Mesendoderm (in vitro differentiated cells): ENCODE results near the gene MIA.
"Not testable (repeated sequence)": the region's sequence is repeated elsewhere in the genome, so short reads cannot be mapped to it uniquely, and the experiment has no call there.

Experiments
- DNase-seq: peaks from one replicate; pipeline ENCODE4 v3.0.0; 2013
- H2AK5ac ChIP-seq: 2 replicates; pipeline ENCODE4 v1.6.1; 2013; ENCODE audit warnings: low read length, inconsistent platforms
- H2BK120ac ChIP-seq: 2 replicates; pipeline ENCODE4 v1.6.1; 2013; ENCODE audit warnings: low read depth, mild to moderate bottlenecking, low read length, moderate library complexity, mixed read lengths
- H2BK15ac ChIP-seq: replicated peaks from 2 replicates; pipeline ENCODE4 v1.6.1; 2013; ENCODE audit warnings: low read depth, mild to moderate bottlenecking, moderate library complexity
- H2BK5ac ChIP-seq: 2 replicates; pipeline ENCODE4 v1.6.1; 2013; ENCODE audit warnings: low read length, inconsistent platforms
- H3K18ac ChIP-seq: 2 replicates; pipeline ENCODE4 v1.6.1; 2013; ENCODE audit warnings: mild to moderate bottlenecking, low read length, mixed read lengths
- H3K23ac ChIP-seq: one replicate; pipeline ENCODE4 v1.6.1; 2013; ENCODE audit warnings: low read length
- H3K27ac ChIP-seq: 2 replicates; pipeline ENCODE4 v1.5.1; 2013; ENCODE audit warnings: low read depth, mild to moderate bottlenecking, inconsistent platforms, low read length, moderate library complexity
- H3K27me3 ChIP-seq: 2 replicates; pipeline ENCODE4 v1.6.1; 2013; ENCODE audit warnings: low read length, control low read depth, mild to moderate bottlenecking, inconsistent platforms; ENCODE audit not compliant: insufficient read depth, poor library complexity
- H3K36me3 ChIP-seq: 2 replicates; pipeline ENCODE4 v1.6.1; 2013; ENCODE audit warnings: low read length, inconsistent platforms; ENCODE audit not compliant: control insufficient read depth, insufficient read depth
- H3K4ac ChIP-seq: one replicate; pipeline ENCODE4 v1.6.1; 2013; ENCODE audit warnings: low read depth, mild to moderate bottlenecking, low read length, moderate library complexity
- H3K4me1 ChIP-seq: 2 replicates; pipeline ENCODE4 v1.6.1; 2013; ENCODE audit warnings: low read depth, low read length, inconsistent platforms; ENCODE audit not compliant: control insufficient read depth
- H3K4me2 ChIP-seq: 2 replicates; pipeline ENCODE4 v1.6.1; 2013; ENCODE audit warnings: low read length
- H3K4me3 ChIP-seq: 2 replicates; pipeline ENCODE4 v1.5.1; 2013; ENCODE audit warnings: mild to moderate bottlenecking, low read length
- H3K56ac ChIP-seq: one replicate; pipeline ENCODE4 v1.6.1; 2013; ENCODE audit warnings: low read length
- H3K79me1 ChIP-seq: 2 replicates; pipeline ENCODE4 v1.6.1; 2013; ENCODE audit warnings: low read length, inconsistent platforms
- H3K79me2 ChIP-seq: 2 replicates; pipeline ENCODE4 v1.6.1; 2013; ENCODE audit warnings: mild to moderate bottlenecking, low read length; ENCODE audit not compliant: control insufficient read depth, insufficient read depth
- H3K9ac ChIP-seq: 2 replicates; pipeline ENCODE4 v1.6.1; 2013; ENCODE audit warnings: low read length, inconsistent platforms
- H4K5ac ChIP-seq: one replicate; pipeline ENCODE4 v1.6.1; 2013; ENCODE audit warnings: low read length
- H4K8ac ChIP-seq: one replicate; pipeline ENCODE4 v1.6.1; 2013; ENCODE audit warnings: low read depth, mild to moderate bottlenecking, control low read depth, low read length, moderate library complexity
- WGBS: extraction: QIAGEN DNeasy Blood & Tissue Kit; methylation state at CpG from one replicate; pipeline ENCODE4 v1.1.7; 2013; ENCODE audit warnings: low lambda C conversion rate, missing lambda C conversion rate; ENCODE audit not compliant: insufficient coverage; ENCODE audit errors: extremely low coverage; 5-methylcytosine and 5-hydroxymethylcytosine counted together

MIA gene

DNA sequence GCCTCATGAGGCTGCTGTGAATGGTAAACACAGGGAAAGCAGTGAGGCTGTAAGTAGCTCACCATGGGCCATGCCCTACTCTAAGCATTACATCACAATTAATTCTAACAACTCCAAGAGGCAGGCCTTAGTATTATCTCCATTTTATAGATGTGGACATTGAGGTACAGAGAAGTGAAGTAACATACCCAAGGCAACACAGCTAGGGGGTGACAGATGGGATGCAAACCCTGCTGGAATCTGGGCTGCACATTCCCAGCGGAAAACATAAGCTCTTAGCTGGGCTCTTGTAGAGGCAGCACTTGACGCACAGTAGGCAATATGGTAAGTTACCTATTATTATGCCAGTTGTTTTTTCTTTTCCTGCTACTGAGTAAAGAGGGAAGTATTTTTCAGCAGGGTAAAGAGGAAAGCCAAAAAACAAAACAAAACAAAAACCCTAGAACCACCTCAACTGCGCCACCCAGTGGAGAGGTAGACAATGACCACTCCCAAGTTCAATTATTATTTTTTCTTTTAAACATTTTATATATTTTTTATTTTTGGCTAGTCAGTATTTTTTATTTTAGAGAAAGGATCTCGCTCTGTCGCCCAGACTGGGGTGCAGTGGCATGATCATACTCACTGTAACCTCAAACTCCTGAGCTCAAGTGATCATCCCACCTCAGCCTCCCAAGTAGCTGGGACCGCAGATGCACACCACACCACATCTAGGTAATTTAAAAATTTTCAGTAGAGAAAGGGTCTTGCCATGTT lies 44.3 kb downstream of the MIA start:
- H3K79me1 ChIP-seq, H3K4ac ChIP-seq, H3K79me2 ChIP-seq, DNase-seq, H3K27me3 ChIP-seq, H2AK5ac ChIP-seq, H3K4me2 ChIP-seq, H4K8ac ChIP-seq, H3K4me1 ChIP-seq, H2BK5ac ChIP-seq, H2BK15ac ChIP-seq, H3K36me3 ChIP-seq, H3K18ac ChIP-seq, H3K56ac ChIP-seq, H3K27ac ChIP-seq, H3K4me3 ChIP-seq, H3K9ac ChIP-seq, H2BK120ac ChIP-seq, H4K5ac ChIP-seq, H3K23ac ChIP-seq: not testable (repeated sequence)
- no CpG with 5 or more reads among the region's 6 CpGs for WGBS

- Histone ChIP-seq H3K4me1 (peaks cover 2% of the 10 kb centered on the region), H3K27me3 (no peaks in the 10 kb centered on the region), H3K27ac (no peak overlapping the region), H3K4me3 (no peak overlapping the region), H3K23ac (no peak overlapping the region), H3K18ac (no peak overlapping the region), H3K79me1 (no peaks in the 10 kb centered on the region), H3K4me2 (no peak overlapping the region), H4K8ac (no peak overlapping the region), H3K36me3 (no peaks in the 10 kb centered on the region), H2BK120ac (no peak overlapping the region), H3K79me2 (no peaks in the 10 kb centered on the region), H4K5ac (no peak overlapping the region), H2AK5ac (no peak overlapping the region), H2BK15ac (no peak overlapping the region), H3K9ac (no peak overlapping the region), H3K4ac (no peak overlapping the region), H3K56ac (peak overlapping the region; percentile 30), H2BK5ac (no peak overlapping the region)
- no peak for DNase-seq
- WGBS = no CpG with 5 or more reads among the region's 22 CpGs
These were observed 46.8 kb downstream of the MIA start for GRCh38 chr19:40822161-40822560.

GRCh38 chr19:40822704-40823553 lies 47.6 kb downstream of the MIA start:
- WGBS = no CpG with 5 or more reads among the region's 9 CpGs
- H4K5ac ChIP-seq, H3K4me1 ChIP-seq, H3K4me3 ChIP-seq, H4K8ac ChIP-seq, H3K36me3 ChIP-seq, H2BK15ac ChIP-seq, H3K23ac ChIP-seq, H3K4me2 ChIP-seq, H2BK120ac ChIP-seq, H3K79me1 ChIP-seq, H3K79me2 ChIP-seq, H2BK5ac ChIP-seq, H3K4ac ChIP-seq, H2AK5ac ChIP-seq, H3K27me3 ChIP-seq: not testable (repeated sequence)
- Histone ChIP-seq H3K9ac (peak overlapping the region; percentile 22), H3K56ac (peak overlapping the region; percentile 53), H3K27ac (peak overlapping the region; percentile 49), H3K18ac (peak overlapping the region; percentile 12)
- peak; percentile 94 for DNase-seq

DNA sequence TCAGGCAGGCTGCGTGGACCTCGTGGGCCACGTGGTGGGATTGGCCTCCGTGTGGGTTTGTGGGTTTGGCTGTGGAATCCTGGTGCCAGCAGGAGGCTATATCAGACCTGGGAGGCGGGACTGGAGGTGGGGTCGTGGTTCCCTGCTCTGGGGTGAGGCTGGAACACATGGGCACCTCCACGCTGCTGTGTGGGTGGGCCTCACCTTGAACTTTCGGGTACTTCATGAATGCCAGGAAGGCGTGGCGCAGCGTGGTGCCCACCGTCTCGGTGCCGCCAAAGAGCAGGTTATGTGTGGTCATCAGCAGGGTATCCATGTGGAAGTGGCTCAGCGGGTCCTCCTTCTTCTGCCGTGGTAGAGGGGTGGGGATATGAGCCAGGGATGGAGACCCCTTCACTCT lies 49.6 kb downstream of the MIA start:
- not testable (repeated sequence) for H3K9ac ChIP-seq, DNase-seq, H4K5ac ChIP-seq, H3K4me1 ChIP-seq, H3K79me2 ChIP-seq, H3K4me2 ChIP-seq, H2AK5ac ChIP-seq, H3K27ac ChIP-seq, H3K27me3 ChIP-seq, H3K79me1 ChIP-seq, H3K18ac ChIP-seq, H3K23ac ChIP-seq, H2BK120ac ChIP-seq, H3K56ac ChIP-seq, H2BK5ac ChIP-seq, H3K36me3 ChIP-seq, H2BK15ac ChIP-seq, H3K4ac ChIP-seq, H3K4me3 ChIP-seq, H4K8ac ChIP-seq
- no CpG with 5 or more reads among the region's 16 CpGs for WGBS

DNA sequence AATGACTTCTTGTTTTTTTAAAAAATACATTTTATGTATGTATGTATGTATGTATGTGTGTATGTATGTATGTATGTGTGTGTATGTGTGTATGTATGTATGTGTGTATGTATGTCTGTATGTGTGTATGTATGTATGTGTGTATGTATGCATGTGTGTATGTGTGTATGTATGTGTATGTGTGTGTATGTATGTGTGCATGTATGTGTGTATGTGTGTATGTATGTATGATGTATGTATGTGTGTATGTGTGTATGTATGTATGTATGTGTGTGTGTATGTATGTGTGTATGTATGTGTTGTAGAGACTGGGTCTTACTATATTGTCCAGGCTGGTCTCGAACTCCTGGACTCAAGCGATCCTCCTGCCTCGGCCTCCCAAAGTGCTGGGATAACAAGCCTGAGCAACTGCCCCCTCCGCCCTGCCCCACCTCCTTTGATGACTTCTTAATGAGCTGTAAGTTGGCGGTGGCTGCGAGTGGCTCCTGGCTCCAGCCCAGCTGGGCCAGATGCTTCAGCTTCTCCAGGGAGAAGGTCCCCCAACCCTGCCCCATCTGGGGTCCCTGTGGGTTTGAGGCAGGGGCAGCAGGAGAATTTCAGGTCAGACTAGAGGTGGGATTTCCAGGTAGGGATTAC lies 50.3 kb downstream of the MIA start:
- H3K36me3 ChIP-seq, H2AK5ac ChIP-seq, H3K79me1 ChIP-seq, H3K9ac ChIP-seq, H3K4me2 ChIP-seq, H3K27ac ChIP-seq, H3K18ac ChIP-seq, H4K8ac ChIP-seq, H3K4me1 ChIP-seq, H2BK15ac ChIP-seq, H3K27me3 ChIP-seq, H3K4ac ChIP-seq, H2BK5ac ChIP-seq, H3K23ac ChIP-seq, H3K79me2 ChIP-seq, H3K4me3 ChIP-seq, H3K56ac ChIP-seq, H4K5ac ChIP-seq, DNase-seq, H2BK120ac ChIP-seq: not testable (repeated sequence)
- WGBS = no CpG with 5 or more reads among the region's 6 CpGs
